Inferior parietal cortex (tissue), 1 donor: ENCODE data around the gene ACADL.
A peak's percentile ranks its signal among the peaks of the same experiment; 100 is the strongest.

Source experiments
- DNase-seq: peaks from one replicate; pipeline ENCODE4 v3.0.0-alpha.2; 2016; ENCODE audit errors: extremely low spot score

The ACADL gene

DNA sequence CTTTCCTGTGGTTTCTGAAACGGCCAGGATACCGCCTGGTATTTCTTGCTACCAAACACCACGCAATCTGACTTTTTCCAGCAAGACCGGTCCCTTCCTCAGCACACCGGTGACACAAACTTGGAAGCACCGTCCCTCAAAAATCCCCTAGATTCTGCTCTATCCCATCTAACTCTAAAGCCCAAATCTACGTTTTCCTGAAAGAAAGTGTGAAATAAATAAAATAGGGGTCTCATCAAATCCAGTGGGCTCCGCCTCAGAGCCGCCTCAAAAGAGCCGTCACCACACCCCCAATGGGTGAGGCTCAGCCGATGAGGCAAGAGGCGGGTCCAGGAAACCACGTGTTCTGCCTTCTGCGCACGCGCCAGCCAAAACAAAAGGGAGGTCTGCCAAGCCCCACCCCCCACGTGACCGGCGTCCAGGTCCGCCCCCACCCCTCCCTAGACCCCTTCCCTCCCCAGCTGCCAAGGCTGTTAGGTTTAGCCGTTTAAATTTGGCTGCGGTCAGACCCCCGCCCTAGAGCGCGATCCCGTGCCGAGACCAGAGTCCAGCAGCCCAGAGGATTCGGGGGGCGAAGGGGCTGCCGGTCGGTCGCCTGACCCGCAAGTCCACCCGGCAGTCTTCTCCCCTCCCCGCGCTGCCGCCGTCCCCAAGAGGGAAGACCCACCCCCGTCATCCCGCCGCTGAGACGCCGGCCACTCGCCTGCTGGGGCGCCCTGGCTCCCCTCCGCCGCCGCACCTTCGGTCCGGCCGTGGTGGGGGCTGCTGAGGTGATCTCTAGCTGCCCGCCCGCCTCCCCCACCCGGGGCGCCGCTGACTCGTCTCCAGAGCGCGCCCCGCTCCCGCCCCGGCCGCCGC lies 54.6 kb downstream of the ACADL start:
- DNase-seq: peak; percentile 96

DNA sequence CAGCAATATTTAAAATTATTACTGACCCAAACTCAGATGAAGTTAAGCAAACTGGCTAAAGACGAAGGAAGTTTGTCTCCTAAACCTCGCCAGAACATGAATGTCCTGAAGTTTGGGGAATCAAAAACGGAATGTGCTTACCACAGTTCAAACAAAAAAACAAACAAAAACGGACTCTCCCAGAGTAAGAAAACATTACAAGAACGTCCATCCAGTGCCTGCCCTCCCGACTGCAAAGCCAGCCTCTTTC lies 55.1 kb downstream of the ACADL start:
- DNase-seq: no peak

DNA sequence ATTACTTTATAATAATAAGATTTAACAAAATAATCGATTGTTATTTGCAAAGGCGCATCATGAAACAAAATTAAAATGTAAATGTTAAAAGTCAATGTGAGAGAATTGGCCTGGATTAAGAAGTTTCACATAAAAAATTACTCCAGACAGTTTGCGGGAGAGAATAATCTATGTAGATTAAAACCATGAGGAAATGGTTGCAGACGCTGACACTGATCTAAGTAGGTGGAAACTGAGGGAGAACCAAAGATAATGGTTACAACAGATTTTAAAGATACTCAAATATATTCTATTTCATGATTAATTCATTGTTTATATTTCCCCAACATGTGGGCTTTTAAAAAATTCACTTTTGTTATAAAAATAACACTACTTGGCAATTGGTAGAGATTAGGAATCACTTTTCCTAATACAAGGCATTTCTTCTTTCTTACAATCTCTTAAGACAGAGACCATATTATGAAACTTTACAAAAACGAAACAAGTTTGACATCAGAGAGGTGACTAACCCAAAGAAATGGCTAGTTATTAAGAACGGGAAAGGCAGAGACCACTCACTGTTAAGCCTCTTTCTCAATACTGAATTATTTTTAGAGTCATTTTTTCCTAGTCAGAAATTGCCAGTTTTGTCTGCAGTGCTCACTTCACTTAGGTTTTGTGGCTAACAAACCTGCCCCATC lies 55.6 kb downstream of the ACADL start:
- DNase-seq: no peak

DNA sequence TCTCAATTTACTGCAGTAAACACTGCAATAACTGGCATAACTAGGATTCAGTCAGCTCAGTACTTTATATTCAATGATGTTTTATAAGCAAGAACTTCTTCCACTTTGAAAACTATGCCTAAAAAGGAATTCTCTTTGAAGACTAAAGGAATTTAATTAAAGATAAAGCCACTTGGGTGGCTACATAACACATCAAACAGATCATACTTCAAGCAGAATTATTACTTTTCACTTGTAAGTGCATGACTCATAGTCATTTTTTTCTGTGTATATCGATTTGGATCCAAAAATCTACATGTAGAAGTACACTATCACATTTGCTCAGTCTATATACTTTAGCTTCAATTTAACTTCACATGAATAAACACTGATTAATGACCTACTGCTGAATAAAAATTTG lies 58.0 kb downstream of the ACADL start:
- no peak for DNase-seq

DNA sequence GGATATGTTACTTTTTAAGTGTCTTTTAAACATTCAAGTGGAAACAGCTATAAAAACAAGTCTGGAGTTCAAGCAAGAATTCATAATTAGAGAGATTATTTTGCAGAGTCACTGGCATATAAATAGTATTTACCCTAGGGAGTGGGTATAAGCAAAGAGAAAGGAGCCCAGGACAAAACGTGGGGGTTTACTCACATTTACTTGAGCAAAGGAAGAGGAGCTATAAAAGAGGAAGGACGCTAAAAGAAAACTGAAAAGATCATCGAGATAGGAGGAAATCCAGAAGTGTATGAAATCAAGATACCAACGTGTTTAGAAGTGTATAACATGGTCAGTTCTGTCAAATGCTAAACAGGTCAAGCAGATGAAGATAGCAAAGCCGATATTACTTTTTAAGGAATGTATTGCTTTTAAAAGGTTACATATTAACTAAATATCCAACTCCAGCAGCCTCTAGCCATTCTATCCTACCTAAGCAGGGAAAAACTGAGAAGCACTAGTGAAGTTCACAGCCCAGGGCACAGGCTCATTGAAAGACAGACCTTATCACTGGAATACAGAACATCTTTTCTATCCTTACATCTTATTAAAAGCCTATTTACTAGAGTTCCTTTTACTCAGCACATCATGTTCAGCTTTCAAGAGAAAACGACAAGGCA lies 62.7 kb downstream of the ACADL start:
- DNase-seq: no peak

DNA sequence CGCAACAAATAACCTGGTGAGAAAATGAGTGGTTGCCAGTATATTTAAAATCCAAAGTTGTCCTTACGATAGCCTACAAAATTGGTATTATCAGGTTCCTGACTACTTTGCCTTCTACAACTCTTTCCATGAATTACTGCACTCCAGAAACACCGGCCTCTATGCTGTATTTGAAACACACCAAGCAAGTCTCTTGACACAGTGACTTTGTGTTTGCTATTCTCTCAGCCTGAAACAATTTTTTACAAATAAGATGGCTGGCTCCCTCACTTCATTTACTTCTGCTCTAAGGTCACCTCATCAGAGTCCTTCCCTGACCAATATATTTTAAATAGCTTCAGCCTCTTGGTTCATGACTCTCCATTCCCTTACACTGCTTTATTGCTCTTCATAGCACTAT lies 66.2 kb downstream of the ACADL start:
- no peak for DNase-seq

DNA sequence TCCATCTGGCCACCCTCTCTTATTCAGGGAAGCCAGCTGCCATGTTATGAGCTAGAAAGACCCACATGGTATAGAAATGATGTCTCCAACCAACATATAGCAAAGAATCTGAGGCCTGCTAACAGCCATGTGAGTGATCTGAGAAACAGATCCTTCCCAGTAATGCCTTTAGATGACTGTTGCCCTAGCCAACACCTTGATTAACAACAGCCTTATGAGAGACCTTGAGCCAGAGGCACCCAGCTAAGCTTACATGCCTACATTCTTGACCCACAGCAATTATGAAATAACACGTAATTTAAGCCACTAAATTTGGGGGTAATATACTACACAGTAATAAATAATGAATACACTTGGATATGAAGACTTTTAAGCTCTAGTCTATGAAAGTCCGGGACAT lies 67.0 kb downstream of the ACADL start:
- DNase-seq: no peak

DNA sequence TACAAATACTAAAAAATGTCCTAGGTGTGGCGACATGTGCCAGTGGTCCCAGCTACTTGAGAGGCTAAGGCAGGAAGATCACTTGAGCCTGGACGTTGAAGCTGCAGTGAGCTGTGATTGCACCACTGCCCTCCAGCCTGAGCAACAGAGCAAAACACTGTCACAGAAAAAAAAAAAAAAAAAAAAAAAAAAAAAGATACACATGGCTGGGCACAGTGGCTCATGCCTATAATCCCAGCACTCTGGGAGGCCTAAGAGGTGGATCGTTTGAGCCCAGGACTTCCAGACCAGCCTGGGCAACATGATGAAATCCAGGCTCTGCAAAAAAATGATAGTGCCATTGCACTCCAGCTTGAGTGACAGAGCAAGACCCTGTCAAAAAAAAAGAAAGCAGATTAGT lies 67.7 kb downstream of the ACADL start:
- no peak for DNase-seq

DNA sequence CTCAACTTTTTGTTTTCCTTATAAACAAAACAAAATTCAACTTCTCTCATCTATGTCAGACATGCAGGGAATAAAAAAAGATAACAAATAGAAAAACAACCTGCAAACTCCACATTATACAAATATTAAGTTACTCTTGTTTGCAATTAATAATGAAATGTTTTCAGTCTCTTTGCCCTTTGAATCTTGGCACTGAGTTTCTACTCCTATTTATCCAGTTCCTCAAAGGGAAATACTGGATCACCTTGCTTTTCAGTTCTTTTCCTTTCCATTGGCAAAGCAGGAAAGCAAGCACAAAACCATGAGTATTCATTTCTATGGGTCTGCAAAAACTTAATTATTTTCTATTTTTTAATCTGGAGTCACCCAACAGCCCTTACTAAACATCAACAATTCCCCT lies 77.6 kb downstream of the ACADL start:
- DNase-seq: no peak
